GM19468 (cell line): ENCODE measurements around the gene SLBP.

Source experiments
- ATAC-seq: cut with Tn5 transposase; IDR thresholded peaks from one replicate; pipeline ENCODE4 v1.9.1; 2021; ENCODE audit warnings: mild to moderate bottlenecking, moderate library complexity, moderate number of reproducible peaks; ENCODE audit not compliant: unreplicated experiment; ENCODE audit errors: extremely low read depth

The SLBP gene

GRCh38 chr4:1658581-1658980 lies 53.5 kb downstream of the SLBP start:
- ATAC-seq = no peak

DNA sequence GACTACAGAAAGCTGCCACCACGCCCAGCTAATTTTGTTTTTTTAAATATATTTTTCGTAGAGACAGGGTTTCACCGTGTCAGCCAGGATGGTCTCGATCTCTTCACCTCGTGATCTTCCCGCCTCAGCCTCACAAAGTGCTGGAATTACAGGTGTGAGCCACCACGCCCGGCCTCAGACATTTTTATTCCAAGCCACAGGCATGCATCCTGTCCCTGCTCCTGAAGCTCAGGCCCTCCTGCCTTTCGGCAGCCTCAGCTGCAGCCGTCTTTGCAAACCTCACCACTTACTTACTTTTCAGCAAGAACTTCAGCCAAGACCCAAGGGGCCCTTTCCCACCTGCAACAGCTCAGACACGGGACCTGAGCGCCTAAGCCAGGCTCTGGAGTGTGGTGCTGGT lies 54.0 kb downstream of the SLBP start:
- ATAC-seq = no peak

- ATAC-seq = no peak
Observed at GRCh38 chr4:1656986-1657385, 55.1 kb downstream of the SLBP start.

- no peak for ATAC-seq
Observed at GRCh38 chr4:1656132-1656531, 56.0 kb downstream of the SLBP start.

GRCh38 chr4:1655676-1656075 lies 56.4 kb downstream of the SLBP start:
- no peak for ATAC-seq

- ATAC-seq = no peak
Observed at GRCh38 chr4:1655081-1655480, 57.0 kb downstream of the SLBP start.

DNA sequence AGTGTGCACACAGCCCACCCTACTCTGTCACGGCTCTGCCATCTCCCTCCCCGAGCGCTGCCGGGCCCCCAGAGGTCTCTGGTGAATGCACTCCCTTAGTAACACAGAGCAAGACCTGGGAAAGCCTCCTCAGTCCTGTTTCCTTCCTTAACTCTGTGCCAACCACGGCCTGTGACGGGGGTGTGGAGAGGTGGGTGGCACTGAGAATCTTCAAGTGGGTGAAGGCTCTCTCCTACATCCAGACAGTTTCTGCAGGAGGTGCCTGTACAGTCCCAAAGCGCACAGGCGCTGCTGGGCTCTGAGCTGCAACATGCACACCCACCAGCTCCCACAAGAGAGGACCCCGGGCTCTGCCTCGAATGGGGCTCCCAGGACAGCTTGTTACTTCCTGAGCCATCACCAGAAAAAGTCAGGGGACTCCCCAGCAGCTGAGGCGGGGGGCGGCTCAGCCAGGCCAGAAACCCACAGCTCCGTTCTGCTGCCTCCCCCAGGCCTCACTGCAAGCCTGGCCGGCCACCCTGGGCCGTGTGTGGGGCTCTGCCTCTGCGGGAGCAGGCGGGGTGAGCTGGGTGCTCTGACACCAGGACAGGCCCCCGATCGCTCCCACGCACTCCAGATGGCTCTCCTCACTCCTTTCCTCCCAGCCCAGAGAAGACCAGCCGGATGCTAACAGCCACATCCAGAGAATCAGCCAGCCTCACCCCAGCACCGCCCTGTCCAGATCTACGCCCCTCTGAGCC lies 57.7 kb downstream of the SLBP start:
- no peak for ATAC-seq

GRCh38 chr4:1653776-1654175 lies 58.3 kb downstream of the SLBP start:
- ATAC-seq = no peak

GRCh38 chr4:1652088-1652487 lies 60.0 kb downstream of the SLBP start:
- ATAC-seq = no peak

DNA sequence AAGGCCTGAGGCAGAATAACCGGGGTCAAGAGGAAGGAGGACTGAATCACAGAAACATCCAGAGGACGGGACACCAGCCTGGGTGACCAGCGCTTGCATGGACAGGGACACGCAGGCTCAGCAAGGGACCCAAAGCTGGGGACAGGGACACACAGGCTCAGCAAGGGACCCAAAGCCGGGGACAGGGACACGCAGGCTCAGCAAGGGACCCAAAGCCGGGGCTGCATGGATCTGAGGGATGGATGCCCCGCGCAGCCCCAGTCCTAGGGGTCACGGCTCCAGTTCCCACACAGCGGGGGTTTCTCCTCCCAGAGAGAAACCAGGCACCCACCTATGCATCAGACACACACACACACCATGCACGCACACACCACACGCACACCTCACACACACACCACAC lies 60.5 kb downstream of the SLBP start:
- ATAC-seq = no peak

DNA sequence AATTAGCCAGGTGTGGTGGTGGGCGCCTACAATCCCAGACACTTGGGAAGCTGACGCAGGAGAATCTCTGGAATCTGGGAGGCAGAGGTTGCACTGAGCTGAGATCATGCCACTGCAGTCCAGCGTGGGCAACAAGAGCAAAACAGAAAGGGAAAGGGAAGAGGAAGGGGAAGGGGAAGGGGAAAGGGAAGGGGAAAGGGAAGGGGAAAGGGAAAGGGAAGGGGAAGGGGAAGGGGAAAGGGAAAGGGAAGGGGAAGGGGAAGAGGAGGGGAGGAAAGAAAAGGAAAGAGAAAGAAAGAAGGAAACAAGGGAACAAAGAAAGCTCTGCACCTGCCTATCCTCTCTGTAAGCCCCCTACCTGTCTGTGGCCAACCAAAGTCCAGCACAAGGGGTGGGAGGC lies 63.2 kb downstream of the SLBP start:
- ATAC-seq = no peak

GRCh38 chr4:1647432-1647831 lies 64.7 kb downstream of the SLBP start:
- ATAC-seq = no peak

DNA sequence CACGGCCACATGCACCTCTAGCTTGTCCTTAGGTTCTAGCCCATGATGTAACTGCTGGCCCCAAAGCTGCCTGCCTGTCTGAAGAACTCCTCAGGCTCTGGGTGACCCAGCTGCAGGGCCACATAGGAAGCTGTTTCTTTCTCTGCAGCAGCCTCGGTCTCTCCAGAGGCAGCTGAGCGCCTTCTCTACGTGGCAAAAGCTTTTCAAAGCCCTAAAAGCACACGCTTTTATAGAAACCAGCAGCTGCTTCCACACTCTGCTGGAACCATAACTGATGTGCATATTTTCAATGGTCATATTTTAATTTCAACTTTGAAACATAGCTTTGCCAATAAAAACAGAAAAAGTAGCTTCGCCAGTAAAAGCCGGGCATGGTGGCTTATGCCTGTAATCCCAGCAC lies 65.4 kb downstream of the SLBP start:
- ATAC-seq = no peak

DNA sequence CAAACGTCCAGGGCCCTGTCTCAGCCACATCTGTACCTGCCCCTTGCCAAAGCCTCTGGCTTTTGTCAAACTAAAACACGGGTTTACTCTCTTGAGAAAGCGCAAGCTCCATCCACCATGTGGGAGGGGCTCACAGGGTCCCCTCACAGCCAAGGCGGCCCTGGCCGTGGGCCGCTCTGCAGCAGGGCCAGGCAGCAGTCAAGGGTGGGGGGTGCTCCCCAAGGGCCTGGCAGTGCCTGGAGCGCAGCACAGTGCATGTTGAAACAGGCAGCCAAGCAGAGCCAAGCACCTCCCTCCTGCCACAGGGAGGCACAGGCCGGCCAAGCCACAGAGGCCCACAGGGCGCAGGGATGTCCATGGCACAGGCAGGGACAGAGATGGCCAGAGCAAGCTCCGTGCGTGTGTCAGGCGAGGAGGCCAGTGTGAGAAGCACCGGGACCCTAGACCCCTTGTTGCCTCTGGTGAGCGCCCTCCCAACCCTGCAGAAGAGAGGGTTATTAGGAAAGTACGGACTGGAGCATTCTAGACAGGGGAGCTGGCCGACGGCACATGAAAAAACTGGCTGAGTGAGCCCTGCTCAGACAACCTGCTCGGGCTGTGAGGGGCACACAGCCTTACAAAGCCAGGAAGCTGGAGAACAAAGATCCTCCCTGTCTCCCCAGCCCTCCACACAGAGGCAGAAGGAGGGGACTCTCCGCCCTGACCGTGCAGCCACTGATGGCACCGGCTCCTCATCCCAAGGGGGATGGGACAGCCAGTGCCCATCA lies 67.0 kb downstream of the SLBP start:
- ATAC-seq = no peak

DNA sequence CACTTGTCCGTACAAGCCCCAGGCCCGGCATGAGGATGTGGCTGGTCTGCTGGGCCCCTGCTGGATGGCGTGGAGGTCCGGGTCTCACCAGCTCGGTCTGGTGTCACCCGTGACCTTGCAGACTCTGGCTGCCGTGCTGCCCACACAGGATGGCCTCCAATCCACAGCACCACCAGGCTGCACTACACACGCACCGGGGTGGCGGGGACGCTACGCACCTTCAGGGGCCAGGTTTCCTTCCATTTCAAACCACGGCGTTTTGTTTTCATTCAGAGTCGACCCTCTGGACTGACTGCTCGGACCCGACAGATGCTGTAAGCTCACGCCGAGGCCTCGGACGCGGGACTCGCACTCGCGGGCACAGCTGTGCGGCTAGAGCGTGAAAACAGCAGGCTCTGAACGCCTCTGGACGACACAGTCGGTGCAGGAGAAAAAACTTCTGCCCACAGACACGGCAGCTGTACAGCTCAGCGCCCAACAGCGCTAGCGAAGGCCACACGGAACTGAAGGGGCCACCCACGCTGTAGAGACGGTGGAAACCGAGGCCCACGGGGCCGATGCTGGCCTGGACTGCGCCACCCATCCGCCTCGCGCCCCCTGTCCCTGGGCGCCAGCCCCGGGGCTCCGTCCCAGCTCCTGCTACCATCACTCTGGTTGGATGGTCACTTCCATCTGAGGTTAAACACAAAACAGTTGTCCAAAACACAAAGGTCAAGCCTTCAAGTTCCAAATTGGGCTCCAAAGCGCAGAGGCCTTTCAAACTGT lies 68.0 kb downstream of the SLBP start:
- ATAC-seq = no peak
